BJ (cell line): Measurements from ENCODE around the gene OR6J1. TPM values are rescaled to one million over a fixed set of nuclear protein-coding genes. Genes with fewer than 3 reads are reported as not detected.
A peak's percentile ranks its signal among the peaks of the same experiment; 100 is the strongest.

Source experiments
- CTCF ChIA-PET: fragments of 350-600 bp; formaldehyde crosslinking; extraction: SDS; loops from one replicate; lab custom pipeline; 2021; ENCODE audit warnings: antibody characterized with exemption, inconsistent platforms; lab: Yijun Ruan, JAX
- POLR2A ChIA-PET: fragments of 300-600 bp; sonication (Branson Sonifier 250); formaldehyde crosslinking; extraction: SDS; loops from one replicate; lab custom pipeline; 2021; ENCODE audit warnings: antibody characterized with exemption; lab: Charles Lee
- DNase-seq: peaks from one replicate; pipeline ENCODE4 v3.0.0-alpha.2; 2011; ENCODE audit warnings: low read depth
- H3K27me3 ChIP-seq: 2 replicates; pipeline ENCODE4 v1.6.0; 2011; ENCODE audit warnings: low read length; ENCODE audit not compliant: control insufficient read depth, insufficient read depth
- H3K36me3 ChIP-seq: 2 replicates; pipeline ENCODE4 v1.5.1; 2011; ENCODE audit warnings: low read length; ENCODE audit not compliant: control insufficient read depth, insufficient read depth
- H3K4me3 ChIP-seq: 2 replicates; pipeline ENCODE4 v1.5.1; 2011; ENCODE audit warnings: low read depth, mild to moderate bottlenecking, control low read depth, low read length
- polyA plus RNA-seq: library from polyadenylated mRNA; depleted of rRNA; stranded (reverse); fragments of >200 nt; gene quantifications from 2 replicates; pipeline ENCODE4 v1.2.3, GENCODE V29; 2011
- TF ChIP-seq, protein P1 (sequence below): IDR thresholded peaks from 2 replicates; pipeline ENCODE4 v1.5.1; 2011; ENCODE audit warnings: low read depth, mild to moderate bottlenecking, control low read depth, inconsistent platforms, low read length, moderate library complexity; ENCODE audit not compliant: insufficient read depth

OR6J1 gene
- polyA plus RNA-seq, 1 experiment: not detected

DNA sequence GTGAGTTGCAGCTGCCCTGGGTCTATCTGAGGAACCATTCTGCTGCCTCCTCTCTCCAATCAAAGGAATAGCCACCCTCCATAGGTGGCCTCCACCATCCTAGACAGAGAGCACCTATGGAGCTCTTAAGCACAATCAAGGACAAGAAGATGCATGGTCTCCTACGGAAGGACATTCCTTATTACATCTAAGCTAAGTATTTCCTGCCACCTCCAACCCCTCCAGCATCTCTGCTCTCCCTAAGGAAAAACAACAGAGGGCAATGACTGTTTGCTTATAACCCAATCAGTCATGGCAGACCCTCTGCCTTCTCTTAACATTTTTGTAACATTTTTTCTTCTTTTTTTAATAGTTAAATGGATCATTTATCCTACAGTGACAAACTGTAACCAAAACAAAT, 14.8 kb upstream of the OR6J1 start:
- ChIA-PET POLR2A (no interaction called here), CTCF (interaction anchor here (0.7 to 6.5 kb wide), 13 partner anchors 13 to 271 kb away, joined by 3 to 69 read pairs (median 4); no protein-coding TSS in a partner anchor)
- no peak for DNase-seq
- H3K4me3 ChIP-seq: no peak overlapping the region
- TF ChIP-seq, protein P1, sequence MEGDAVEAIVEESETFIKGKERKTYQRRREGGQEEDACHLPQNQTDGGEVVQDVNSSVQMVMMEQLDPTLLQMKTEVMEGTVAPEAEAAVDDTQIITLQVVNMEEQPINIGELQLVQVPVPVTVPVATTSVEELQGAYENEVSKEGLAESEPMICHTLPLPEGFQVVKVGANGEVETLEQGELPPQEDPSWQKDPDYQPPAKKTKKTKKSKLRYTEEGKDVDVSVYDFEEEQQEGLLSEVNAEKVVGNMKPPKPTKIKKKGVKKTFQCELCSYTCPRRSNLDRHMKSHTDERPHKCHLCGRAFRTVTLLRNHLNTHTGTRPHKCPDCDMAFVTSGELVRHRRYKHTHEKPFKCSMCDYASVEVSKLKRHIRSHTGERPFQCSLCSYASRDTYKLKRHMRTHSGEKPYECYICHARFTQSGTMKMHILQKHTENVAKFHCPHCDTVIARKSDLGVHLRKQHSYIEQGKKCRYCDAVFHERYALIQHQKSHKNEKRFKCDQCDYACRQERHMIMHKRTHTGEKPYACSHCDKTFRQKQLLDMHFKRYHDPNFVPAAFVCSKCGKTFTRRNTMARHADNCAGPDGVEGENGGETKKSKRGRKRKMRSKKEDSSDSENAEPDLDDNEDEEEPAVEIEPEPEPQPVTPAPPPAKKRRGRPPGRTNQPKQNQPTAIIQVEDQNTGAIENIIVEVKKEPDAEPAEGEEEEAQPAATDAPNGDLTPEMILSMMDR: no peak
- H3K27me3 ChIP-seq: no peaks in the 10 kb centered on the region
- no peaks in the 10 kb centered on the region for H3K36me3 ChIP-seq

DNA sequence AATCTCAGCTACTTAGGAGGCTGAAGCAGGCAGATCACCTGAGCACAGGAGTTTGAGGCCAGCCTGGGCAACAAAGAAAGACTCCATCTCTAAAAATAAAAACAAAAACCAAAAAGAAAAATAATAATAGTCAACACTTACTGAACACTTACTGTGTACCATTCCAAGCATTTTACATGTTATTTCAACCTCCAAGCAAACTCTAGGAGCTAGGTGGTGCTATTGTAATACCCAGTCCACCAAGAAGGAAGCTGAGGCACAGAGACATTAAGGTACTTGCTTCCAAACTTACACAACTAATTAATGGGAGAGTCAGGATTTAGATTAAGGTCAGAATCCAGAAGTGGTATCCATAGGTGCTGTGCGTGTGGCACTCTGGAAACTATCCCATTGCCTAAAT, 13.7 kb upstream of the OR6J1 start:
- H3K27me3 ChIP-seq: no peaks in the 10 kb centered on the region
- no peaks in the 10 kb centered on the region for H3K36me3 ChIP-seq
- no peak for DNase-seq
- H3K4me3 ChIP-seq: no peak overlapping the region
- TF ChIP-seq, protein P1: peak; percentile 51
- ChIA-PET CTCF (interaction anchor here (0.7 to 6.5 kb wide), 19 partner anchors 11 to 270 kb away, joined by 3 to 69 read pairs (median 5); partner anchors contain the start of gene LRP10), POLR2A (no interaction called here)

DNA sequence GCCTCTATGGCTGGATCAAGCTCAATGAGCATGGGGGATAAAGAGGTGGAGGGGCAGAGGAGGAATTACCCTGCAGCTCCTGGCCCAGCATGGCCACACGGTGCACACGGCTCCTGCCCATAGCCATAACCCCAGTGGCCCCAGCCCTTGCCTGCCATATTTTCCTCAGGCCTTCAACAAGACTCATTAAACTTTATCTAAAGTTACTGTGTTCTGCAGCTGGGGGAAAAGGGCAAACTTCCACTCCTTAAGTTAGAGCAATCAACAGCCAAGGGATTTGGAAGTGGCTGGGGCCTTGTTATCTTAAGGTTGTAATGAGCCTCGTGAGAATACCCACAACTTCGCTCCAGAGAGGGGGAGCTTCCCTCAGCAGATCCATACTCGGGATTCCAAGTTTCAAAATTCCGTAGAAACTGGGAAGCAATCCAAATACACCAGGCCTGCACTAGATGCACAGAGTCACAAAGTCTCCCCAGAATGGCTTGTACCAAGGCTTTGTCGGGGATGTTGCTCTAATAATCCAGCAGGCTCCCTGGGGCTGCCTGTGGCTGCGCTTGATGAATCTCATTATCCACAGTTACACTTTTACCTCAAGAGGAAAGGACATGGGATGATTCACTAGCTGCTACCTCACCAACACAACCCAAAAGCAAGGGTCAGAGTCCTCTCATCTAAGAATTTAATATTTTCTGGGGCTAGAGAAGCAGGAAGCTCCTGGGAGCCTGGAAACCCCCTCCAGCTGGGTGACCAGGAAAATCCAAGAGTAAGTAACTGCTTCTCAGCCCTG, 13.0 kb upstream of the OR6J1 start:
- no peaks in the 10 kb centered on the region for H3K36me3 ChIP-seq
- POLR2A ChIA-PET: no interaction called here
- TF ChIP-seq, protein P1: no peak
- no peaks in the 10 kb centered on the region for H3K27me3 ChIP-seq
- no peak for DNase-seq
- CTCF ChIA-PET: interaction anchor here (0.7 to 6.5 kb wide), 16 partner anchors 11 to 215 kb away, joined by 3 to 69 read pairs (median 5); partner anchors contain the start of gene LRP10
- H3K4me3 ChIP-seq: no peak overlapping the region

DNA sequence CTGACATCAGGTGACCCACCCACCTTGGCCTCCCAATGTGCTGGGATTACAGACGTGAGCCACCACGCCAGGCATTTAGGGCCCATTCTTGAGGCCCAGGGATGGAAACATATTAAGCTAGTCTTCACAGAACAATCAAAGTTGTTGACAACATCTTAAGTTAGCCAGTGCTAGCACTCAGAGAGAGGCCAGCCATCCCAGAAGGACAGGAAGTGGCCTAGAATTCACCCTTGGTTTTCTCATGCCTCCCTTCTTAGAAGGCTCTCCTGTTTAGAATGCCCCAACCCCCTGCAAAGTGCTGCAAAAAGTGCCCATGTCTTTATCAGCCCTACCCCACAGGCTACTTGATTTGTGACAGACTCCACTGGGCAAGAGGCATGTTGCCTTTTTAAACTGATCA, 12.1 kb upstream of the OR6J1 start:
- DNase-seq: no peak
- ChIA-PET POLR2A (no interaction called here), CTCF (interaction anchor here (0.6 to 6.5 kb wide), 7 partner anchors 10 to 198 kb away, joined by 3 to 69 read pairs (median 10); no protein-coding TSS in a partner anchor)
- TF ChIP-seq, protein P1: no peak
- Histone ChIP-seq H3K36me3 (no peaks in the 10 kb centered on the region), H3K4me3 (no peak overlapping the region), H3K27me3 (no peaks in the 10 kb centered on the region)

DNA sequence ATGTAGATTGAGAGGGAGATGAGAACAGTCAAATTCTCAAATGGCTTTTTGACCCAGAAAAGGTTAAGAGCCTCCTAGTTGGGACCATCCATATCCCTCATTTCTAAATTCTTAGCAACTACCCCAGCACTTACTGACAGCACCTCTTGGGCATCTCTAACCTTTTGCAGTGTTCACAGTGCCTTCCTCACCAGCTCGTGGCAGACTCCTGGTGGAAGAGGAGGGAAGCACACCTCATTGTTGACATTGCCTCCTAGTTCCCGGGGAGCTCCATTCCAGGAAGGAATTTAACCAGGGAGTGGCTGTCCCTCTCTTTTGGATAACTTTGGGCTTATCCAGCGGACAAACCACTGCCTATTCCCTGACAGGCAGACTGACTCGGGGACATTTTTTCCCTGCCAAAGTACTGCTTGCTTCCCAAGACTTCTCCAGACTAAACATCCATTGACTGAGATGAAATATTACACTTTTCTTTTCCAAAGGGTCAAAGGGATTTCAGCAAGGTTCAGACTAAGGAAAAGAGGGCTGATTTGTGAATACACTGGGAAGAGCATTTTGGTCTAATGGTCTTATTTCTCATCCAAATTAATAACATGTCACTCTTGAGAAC, 9.0 kb upstream of the OR6J1 start:
- TF ChIP-seq, protein P1: peak; percentile 97
- CTCF ChIA-PET: interaction anchor here (0.6 to 5.3 kb wide), 48 partner anchors 9 to 416 kb away, joined by 3 to 115 read pairs (median 4); partner anchors contain the start of genes ABHD4, DAD1 and OXA1L
- H3K36me3 ChIP-seq: no peaks in the 10 kb centered on the region
- POLR2A ChIA-PET: interaction anchor here (0.8 kb wide), 1 partner anchor 64 kb away, joined by 3 read pairs; the partner anchor contains the start of gene DAD1
- DNase-seq: peak; percentile 26
- H3K4me3 ChIP-seq: no peak overlapping the region
- no peaks in the 10 kb centered on the region for H3K27me3 ChIP-seq
